ENCODE measurements around the gene SNX30. TPM values are rescaled to one million over a fixed set of nuclear protein-coding genes. Genes with fewer than 3 reads are reported as not detected.
A peak's percentile ranks its signal among the peaks of the same experiment; 100 is the strongest.

SNX30 gene
- total and polyA plus RNA-seq, 2 donors (not counting 1 experiment from before 2014, with no cell fraction given): 3.8 to 20.6 TPM

GRCh38 chr9:112809906-112810305 lies 59.3 kb downstream of the SNX30 start:
- Histone ChIP-seq H3K4me3 (ENCODE audit: control extremely low read depth in 1 of 5, extremely low read depth in 1 of 5, insufficient read depth in 1 of 5, low read depth in 2 of 5, low read length in 4 of 5) (peak overlapping the region in 3 of 5 experiments; percentile 10 to 45 (median 15)), H3K27ac (ENCODE audit: low read length in 2 of 2) (no peak overlapping the region), H3K4me2 (replicated peaks; ENCODE audit: low read depth, low read length, poor library complexity, severe bottlenecking) (peak overlapping the region; percentile 69), H3K4me1 (ENCODE audit: control insufficient read depth in 2 of 2, insufficient read depth in 2 of 2, low read length in 2 of 2) (peaks cover 39% of the 10 kb centered on the region in 2 donors), H3K9ac (ENCODE audit: low read length) (peak overlapping the region; percentile 30), H2AFZ (ENCODE audit: insufficient read depth, low read depth, low read length, poor library complexity, severe bottlenecking) (no peak overlapping the region), H3K79me2 (ENCODE audit: control insufficient read depth, insufficient read depth, low read length) (peaks cover 10% of the 10 kb centered on the region), H3K9me3 (ENCODE audit: control extremely low read depth in 1 of 3, control insufficient read depth in 2 of 3, insufficient read depth in 1 of 3, low read length in 2 of 3) (no peaks in the 10 kb centered on the region), H4K20me1 (ENCODE audit: control insufficient read depth, insufficient read depth, low read length, poor library complexity, severe bottlenecking) (peaks cover 16% of the 10 kb centered on the region), H3K36me3 (replicated peaks in 1 of 2; ENCODE audit: control extremely low read depth in 1 of 2, control insufficient read depth in 1 of 2, extremely low read depth in 1 of 2, insufficient read depth in 2 of 2, low read length in 1 of 2) (no peaks in the 10 kb centered on the region), H3K27me3 (replicated peaks in 1 of 4; ENCODE audit: control extremely low read depth in 1 of 4, control insufficient read depth in 3 of 4, insufficient read depth in 4 of 4, low read length in 3 of 4) (peaks cover 0 to 6% (median 5%) of the 10 kb centered on the region in 4 experiments)
- Mint-ChIP-seq H3K27ac (no peak overlapping the region), H3K4me1 (peaks cover 16% of the 10 kb centered on the region), H3K4me3 (no peak overlapping the region), H3K9me3 (ENCODE audit: insufficient read depth) (no peaks in the 10 kb centered on the region), H3K27me3 (peaks cover 15% of the 10 kb centered on the region)
- intact Hi-C loops (cut with micrococcal nuclease): loop anchor here (1.0 to 5.0 kb wide), 5 partner anchors 7 to 431 kb away; partner anchors contain the start of genes INIP, KIAA1958 and SNX30
- WGBS (ENCODE audit: insufficient coverage): 36% methylated on average over 6 of the region's 6 CpGs
- ATAC-seq (ENCODE audit: low read depth) (no peak), DNase-seq (no peak)
- ChIA-PET POLR2A (no interaction called here), CTCF (no interaction called here)
- TF ChIP-seq CTCF (IDR thresholded peaks at IDR 0.05) (no peak), EZH2 (IDR thresholded peaks at IDR 0.05; ENCODE audit: borderline replicate concordance, insufficient read depth, low read depth, low read length, poor library complexity, severe bottlenecking) (no peak)

- intact Hi-C loops (cut with micrococcal nuclease): no loop called here
- ATAC-seq (ENCODE audit: low read depth): no peak
- POLR2A ChIA-PET: interaction anchor here (0.5 kb wide), 1 partner anchor 671 kb away, joined by 4 read pairs; no protein-coding TSS in a partner anchor
- CTCF ChIA-PET: interaction anchor here (0.9 kb wide), 1 partner anchor 18 kb away, joined by 3 read pairs; no protein-coding TSS in a partner anchor
- no peaks in the 10 kb centered on the region for H3K36me3 ChIP-seq (replicated peaks in 1 of 2; ENCODE audit: control extremely low read depth in 1 of 2, control insufficient read depth in 1 of 2, extremely low read depth in 1 of 2, insufficient read depth in 2 of 2, low read length in 1 of 2)
- 96% methylated on average over 17 of the region's 17 CpGs for WGBS (ENCODE audit: insufficient coverage)
- H4K20me1 ChIP-seq (ENCODE audit: control insufficient read depth, insufficient read depth, low read length, poor library complexity, severe bottlenecking): peaks cover 16% of the 10 kb centered on the region
- H3K4me1 ChIP-seq (ENCODE audit: control insufficient read depth in 2 of 2, insufficient read depth in 2 of 2, low read length in 2 of 2): peaks cover 39% of the 10 kb centered on the region in 2 donors
- H3K27me3 ChIP-seq (replicated peaks in 1 of 4; ENCODE audit: control extremely low read depth in 1 of 4, control insufficient read depth in 3 of 4, insufficient read depth in 4 of 4, low read length in 3 of 4): peaks cover 0 to 6% (median 4%) of the 10 kb centered on the region in 4 experiments
- H3K9me3 ChIP-seq (ENCODE audit: control extremely low read depth in 1 of 3, control insufficient read depth in 2 of 3, insufficient read depth in 1 of 3, low read length in 2 of 3): no peaks in the 10 kb centered on the region
- no peak overlapping the region for H2AFZ ChIP-seq (ENCODE audit: insufficient read depth, low read depth, low read length, poor library complexity, severe bottlenecking)
- H3K4me2 ChIP-seq (replicated peaks; ENCODE audit: low read depth, low read length, poor library complexity, severe bottlenecking): peak overlapping the region; percentile 69
- H3K4me3 ChIP-seq (ENCODE audit: control extremely low read depth in 1 of 5, extremely low read depth in 1 of 5, insufficient read depth in 1 of 5, low read depth in 2 of 5, low read length in 4 of 5): no peak overlapping the region
- H3K9me3 Mint-ChIP-seq (ENCODE audit: insufficient read depth): no peaks in the 10 kb centered on the region
- H3K79me2 ChIP-seq (ENCODE audit: control insufficient read depth, insufficient read depth, low read length): peaks cover 10% of the 10 kb centered on the region
- TF ChIP-seq EZH2 (IDR thresholded peaks at IDR 0.05; ENCODE audit: borderline replicate concordance, insufficient read depth, low read depth, low read length, poor library complexity, severe bottlenecking) (no peak), CTCF (IDR thresholded peaks at IDR 0.05) (no peak)
- H3K27ac ChIP-seq (ENCODE audit: low read length in 2 of 2): no peak overlapping the region
- peaks cover 16% of the 10 kb centered on the region for H3K4me1 Mint-ChIP-seq
- DNase-seq: no peak
- H3K27ac Mint-ChIP-seq: no peak overlapping the region
- H3K4me3 Mint-ChIP-seq: no peak overlapping the region
- H3K27me3 Mint-ChIP-seq: peaks cover 11% of the 10 kb centered on the region
- no peak overlapping the region for H3K9ac ChIP-seq (ENCODE audit: low read length)
Observed at GRCh38 chr9:112810696-112811490, 60.3 kb downstream of the SNX30 start.

Measured in B cell (primary cell).